OCI-LY3 (cell line): ENCODE measurements around the gene FAM216B.

ENCODE experiments used
- EZH2phosphoT487 ChIP-seq: fragments of 200-600 bp; shearing (Covaris generic); IDR thresholded peaks from 2 replicates; pipeline ENCODE4 v1.6.1; 2018; ENCODE audit warnings: antibody characterized with exemption, mixed run types, low read depth
- TF ChIP-seq, protein P1 (sequence below): fragments of 200-600, 300-600 bp; sonication (generic); IDR thresholded peaks from 2 replicates; pipeline ENCODE4 v1.5.1; 2014; ENCODE audit warnings: antibody characterized with exemption, low read length, low read depth

DNA sequence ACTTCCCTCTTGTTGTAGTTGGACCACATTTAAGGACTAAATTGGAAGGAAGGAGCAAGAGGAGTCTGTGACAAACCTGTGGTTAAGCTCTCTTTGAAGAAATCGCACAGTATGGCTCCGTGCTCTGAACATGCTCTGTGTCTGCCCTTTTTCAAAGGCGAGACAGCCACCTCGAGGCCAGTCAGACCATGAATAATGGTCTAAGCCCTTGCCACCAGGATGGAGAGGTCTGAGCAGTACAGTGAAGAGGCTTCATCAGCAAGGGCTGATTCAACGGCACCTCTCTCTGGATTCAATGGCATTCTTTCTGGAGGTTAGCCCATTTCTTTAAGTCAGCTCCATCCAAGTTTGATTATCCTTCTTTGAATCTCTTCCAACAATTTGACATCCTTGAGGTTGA is 30.9 kb downstream of the FAM216B start:
- TF ChIP-seq, protein P1, sequence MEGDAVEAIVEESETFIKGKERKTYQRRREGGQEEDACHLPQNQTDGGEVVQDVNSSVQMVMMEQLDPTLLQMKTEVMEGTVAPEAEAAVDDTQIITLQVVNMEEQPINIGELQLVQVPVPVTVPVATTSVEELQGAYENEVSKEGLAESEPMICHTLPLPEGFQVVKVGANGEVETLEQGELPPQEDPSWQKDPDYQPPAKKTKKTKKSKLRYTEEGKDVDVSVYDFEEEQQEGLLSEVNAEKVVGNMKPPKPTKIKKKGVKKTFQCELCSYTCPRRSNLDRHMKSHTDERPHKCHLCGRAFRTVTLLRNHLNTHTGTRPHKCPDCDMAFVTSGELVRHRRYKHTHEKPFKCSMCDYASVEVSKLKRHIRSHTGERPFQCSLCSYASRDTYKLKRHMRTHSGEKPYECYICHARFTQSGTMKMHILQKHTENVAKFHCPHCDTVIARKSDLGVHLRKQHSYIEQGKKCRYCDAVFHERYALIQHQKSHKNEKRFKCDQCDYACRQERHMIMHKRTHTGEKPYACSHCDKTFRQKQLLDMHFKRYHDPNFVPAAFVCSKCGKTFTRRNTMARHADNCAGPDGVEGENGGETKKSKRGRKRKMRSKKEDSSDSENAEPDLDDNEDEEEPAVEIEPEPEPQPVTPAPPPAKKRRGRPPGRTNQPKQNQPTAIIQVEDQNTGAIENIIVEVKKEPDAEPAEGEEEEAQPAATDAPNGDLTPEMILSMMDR = no peak; the same call in 1 of the 2 replicates
- no peak for TF ChIP-seq EZH2phosphoT487
